ENCODE results near the gene ASPHD2. TPM values are rescaled to one million over a fixed set of nuclear protein-coding genes. Genes with fewer than 3 reads are reported as not detected.
"Not testable (repeated sequence)": the region's sequence is repeated elsewhere in the genome, so short reads cannot be mapped to it uniquely, and the experiment has no call there.

The ASPHD2 gene
- total RNA-seq, 8 experiments from 2014 or later, result 1.9 to 14.4 (median 6.2) TPM

GRCh38 chr22:26418620-26419019 lies 10.4 kb upstream of the ASPHD2 start:
- H3K4me1 ChIP-seq (replicated peaks in 1 of 2), result no peaks in the 10 kb centered on the region
- H3K4me3 ChIP-seq, result no peak overlapping the region
- H3K27ac ChIP-seq, result no peak overlapping the region
- no peak for ATAC-seq (replicated peaks in 6 of 8)
- in situ Hi-C loops (cut with MboI; ENCODE audit: low pct_unique_long_range_greater_than_20kb in 2 of 9, low sequenced_read_pairs in 9 of 9, unreplicated experiment in 9 of 9), result no loop called here
- 30 to 100% (median 62%) methylated on average over 1 to 2 of the region's 3 CpGs; no CpG with 5 or more reads in 4 of the 10 experiments for WGBS, 10 experiments

- Histone ChIP-seq H3K27ac (no peak overlapping the region), H3K4me1 (replicated peaks in 1 of 2) (peaks cover 4 to 5% of the 10 kb centered on the region in 2 donors), H3K4me3 (no peak overlapping the region)
- in situ Hi-C loops (cut with MboI; ENCODE audit: low pct_unique_long_range_greater_than_20kb in 2 of 9, low sequenced_read_pairs in 9 of 9, unreplicated experiment in 9 of 9), result no loop called here
- no peak for ATAC-seq (replicated peaks in 6 of 8)
These were observed 2.1 kb upstream of the ASPHD2 start for GRCh38 chr22:26426924-26427323.

GRCh38 chr22:26429458-26430286 lies 612 bp downstream of the ASPHD2 start:
- in situ Hi-C loops (cut with MboI; ENCODE audit: low pct_unique_long_range_greater_than_20kb in 2 of 9, low sequenced_read_pairs in 9 of 9, unreplicated experiment in 9 of 9), result no loop called here
- Histone ChIP-seq H3K27ac (no peak overlapping the region), H3K4me3 (peak overlapping the region; percentile 52 to 79 (median 73)), H3K4me1 (replicated peaks in 1 of 2) (peaks cover 4 to 5% of the 10 kb centered on the region in 2 donors)
- ATAC-seq (replicated peaks in 6 of 8), result peak in 4 of 8 experiments; percentile 5 to 48 (median 22)
- 0 to 100% methylated on average over 1 of the region's 50 CpGs; no CpG with 5 or more reads in 8 of the 10 experiments for WGBS, 10 experiments

GRCh38 chr22:26430600-26430999 lies 1.5 kb downstream of the ASPHD2 start:
- in situ Hi-C loops (cut with MboI; ENCODE audit: low pct_unique_long_range_greater_than_20kb in 2 of 9, low sequenced_read_pairs in 9 of 9, unreplicated experiment in 9 of 9), result no loop called here
- no peak for ATAC-seq (replicated peaks in 6 of 8)
- no peak overlapping the region for H3K27ac ChIP-seq
- peaks cover 4 to 5% of the 10 kb centered on the region in 2 donors for H3K4me1 ChIP-seq (replicated peaks in 1 of 2)
- H3K4me3 ChIP-seq, result no peak overlapping the region
- WGBS, 10 experiments, result 49 to 92% (median 79%) methylated on average over 1 to 2 of the region's 2 CpGs; no CpG with 5 or more reads in 4 of the 10 experiments

GRCh38 chr22:26431261-26431995 lies 2.4 kb downstream of the ASPHD2 start:
- in situ Hi-C loops (cut with MboI; ENCODE audit: low pct_unique_long_range_greater_than_20kb in 2 of 9, low sequenced_read_pairs in 9 of 9, unreplicated experiment in 9 of 9), result no loop called here
- no peak for ATAC-seq (replicated peaks in 6 of 8)
- no peak overlapping the region for H3K27ac ChIP-seq
- peaks cover 4 to 5% of the 10 kb centered on the region in 2 donors for H3K4me1 ChIP-seq (replicated peaks in 1 of 2)
- WGBS, 10 experiments, result 30 to 100% (median 87%) methylated on average over 1 to 12 of the region's 13 CpGs; no CpG with 5 or more reads in 1 of the 10 experiments
- H3K4me3 ChIP-seq, result no peak overlapping the region

- 70 to 100% (median 86%) methylated on average over 1 to 3 of the region's 3 CpGs; no CpG with 5 or more reads in 1 of the 10 experiments for WGBS, 10 experiments
- no peak overlapping the region for H3K27ac ChIP-seq
- H3K4me3 ChIP-seq, result no peak overlapping the region
- no peak for ATAC-seq (replicated peaks in 6 of 8)
- in situ Hi-C loops (cut with MboI; ENCODE audit: low pct_unique_long_range_greater_than_20kb in 2 of 9, low sequenced_read_pairs in 9 of 9, unreplicated experiment in 9 of 9), result no loop called here
- H3K4me1 ChIP-seq (replicated peaks in 1 of 2), result peaks cover 5 to 10% of the 10 kb centered on the region in 2 donors
These were observed 3.7 kb downstream of the ASPHD2 start for GRCh38 chr22:26432619-26433311.

GRCh38 chr22:26433805-26434204 lies 4.7 kb downstream of the ASPHD2 start:
- Histone ChIP-seq H3K4me1 (replicated peaks in 1 of 2) (peaks cover 2 to 15% of the 10 kb centered on the region in 2 donors), H3K27ac (no peak overlapping the region), H3K4me3 (no peak overlapping the region)
- WGBS, 10 experiments, result 96 to 100% methylated on average over 1 to 4 of the region's 25 CpGs; no CpG with 5 or more reads in 8 of the 10 experiments
- in situ Hi-C loops (cut with MboI; ENCODE audit: low pct_unique_long_range_greater_than_20kb in 2 of 9, low sequenced_read_pairs in 9 of 9, unreplicated experiment in 9 of 9), result no loop called here
- ATAC-seq (replicated peaks in 6 of 8), result no peak

GRCh38 chr22:26435327-26436093 lies 6.5 kb downstream of the ASPHD2 start:
- Histone ChIP-seq H3K4me3 (no peak overlapping the region), H3K4me1 (replicated peaks in 1 of 2) (peaks cover 2 to 11% of the 10 kb centered on the region in 2 donors), H3K27ac (no peak overlapping the region)
- no peak for ATAC-seq (replicated peaks in 6 of 8)
- in situ Hi-C loops (cut with MboI; ENCODE audit: low pct_unique_long_range_greater_than_20kb in 2 of 9, low sequenced_read_pairs in 9 of 9, unreplicated experiment in 9 of 9), result no loop called here
- WGBS, 10 experiments, result 68 to 100% (median 87%) methylated on average over 1 to 8 of the region's 11 CpGs; no CpG with 5 or more reads in 1 of the 10 experiments

- Histone ChIP-seq H3K4me1 (replicated peaks in 1 of 2) (peaks cover 2 to 11% of the 10 kb centered on the region in 2 donors), H3K4me3 (no peak overlapping the region), H3K27ac (no peak overlapping the region)
- in situ Hi-C loops (cut with MboI; ENCODE audit: low pct_unique_long_range_greater_than_20kb in 2 of 9, low sequenced_read_pairs in 9 of 9, unreplicated experiment in 9 of 9), result no loop called here
- WGBS, 10 experiments, result 50 to 100% (median 81%) methylated on average over 1 to 6 of the region's 11 CpGs; no CpG with 5 or more reads in 4 of the 10 experiments
- ATAC-seq (replicated peaks in 6 of 8), result peak in 1 of 8 experiments; percentile 4
These were observed 7.9 kb downstream of the ASPHD2 start for GRCh38 chr22:26436903-26437515.

- H3K27ac ChIP-seq, result no peak overlapping the region
- H3K4me1 ChIP-seq (replicated peaks in 1 of 2), result peaks cover 2 to 11% of the 10 kb centered on the region in 2 donors
- H3K4me3 ChIP-seq, result no peak overlapping the region
- peak in 5 of 8 experiments; percentile 37 to 69 (median 59) for ATAC-seq (replicated peaks in 6 of 8)
- in situ Hi-C loops (cut with MboI; ENCODE audit: low pct_unique_long_range_greater_than_20kb in 2 of 9, low sequenced_read_pairs in 9 of 9, unreplicated experiment in 9 of 9), result no loop called here
- 58 to 94% (median 72%) methylated on average over 2 to 9 of the region's 14 CpGs; no CpG with 5 or more reads in 3 of the 10 experiments for WGBS, 10 experiments
These were observed 8.8 kb downstream of the ASPHD2 start for GRCh38 chr22:26437694-26438392.

GRCh38 chr22:26438776-26439175 lies 9.7 kb downstream of the ASPHD2 start:
- 0 to 100% (median 75%) methylated on average over 1 to 2 of the region's 3 CpGs; no CpG with 5 or more reads in 5 of the 10 experiments for WGBS, 10 experiments
- in situ Hi-C loops (cut with MboI; ENCODE audit: low pct_unique_long_range_greater_than_20kb in 2 of 9, low sequenced_read_pairs in 9 of 9, unreplicated experiment in 9 of 9); H3K27ac ChIP-seq; H3K4me3 ChIP-seq: not testable (repeated sequence)
- peaks cover 2 to 11% of the 10 kb centered on the region in 2 donors for H3K4me1 ChIP-seq (replicated peaks in 1 of 2)
- ATAC-seq (replicated peaks in 6 of 8), result peak in 2 of 8 experiments; percentile 47 to 49
